ENCODE data around the gene MAP4K1.

MAP4K1 gene

GRCh38 chr19:38538386-38538785 lies 79.4 kb downstream of the MAP4K1 start:
- H3K4me3 ChIP-seq (ENCODE audit: insufficient read depth in 1 of 2, low read depth in 1 of 2, low read length in 2 of 2): no peak overlapping the region
- peaks cover 17% of the 10 kb centered on the region for H3K9me3 ChIP-seq (ENCODE audit: control insufficient read depth, low read length)
- H3K27me3 ChIP-seq (ENCODE audit: control insufficient read depth in 1 of 2, insufficient read depth in 1 of 2, low read length in 2 of 2): peaks cover 0 to 3% of the 10 kb centered on the region in 2 experiments
- H3K4ac ChIP-seq (ENCODE audit: low read depth in 1 of 2, low read length in 2 of 2): no peak overlapping the region
- H4K8ac ChIP-seq (ENCODE audit: low read length): no peak overlapping the region
- no peak overlapping the region for H2BK12ac ChIP-seq (ENCODE audit: low read length in 2 of 2)
- no peak overlapping the region for H3K4me2 ChIP-seq (ENCODE audit: low read length, poor library complexity, severe bottlenecking)
- H2AFZ ChIP-seq (ENCODE audit: low read depth, low read length): no peak overlapping the region
- no peak overlapping the region for H2AK5ac ChIP-seq (ENCODE audit: low read length, severe bottlenecking)
- H4K91ac ChIP-seq (ENCODE audit: low read length): no peak overlapping the region
- no peak overlapping the region for H2BK15ac ChIP-seq (ENCODE audit: low read depth, poor library complexity, severe bottlenecking)
- H2BK120ac ChIP-seq (ENCODE audit: low read depth, low read length): no peak overlapping the region
- 84% methylated on average over 2 of the region's 3 CpGs for WGBS
- no peaks in the 10 kb centered on the region for H3K36me3 ChIP-seq (ENCODE audit: control insufficient read depth in 1 of 2, insufficient read depth in 2 of 2, low read depth in 1 of 2, low read length in 2 of 2)
- no peak overlapping the region for H3K18ac ChIP-seq (ENCODE audit: low read depth in 1 of 2, low read length in 2 of 2)
- H3K4me1 ChIP-seq (ENCODE audit: control insufficient read depth, insufficient read depth, low read depth, low read length): no peaks in the 10 kb centered on the region
- DNase-seq: no peak
- no peaks in the 10 kb centered on the region for H3K79me1 ChIP-seq (replicated peaks; ENCODE audit: low read length, poor library complexity, severe bottlenecking)
- no peak overlapping the region for H3K9ac ChIP-seq (ENCODE audit: low read length)
- no peak overlapping the region for H3K14ac ChIP-seq (ENCODE audit: low read length in 2 of 2)
- H2BK5ac ChIP-seq (ENCODE audit: low read depth, low read length, poor library complexity, severe bottlenecking): no peak overlapping the region
- no peak overlapping the region for H3K27ac ChIP-seq (ENCODE audit: low read length, poor library complexity, severe bottlenecking)
- H3K23ac ChIP-seq (ENCODE audit: low read length in 2 of 2): no peak overlapping the region

Data from mesenchymal stem cell (in vitro differentiated cells and primary cell).